Keratinocyte (primary cell): ENCODE data around the gene NKX2-4. TPM values are rescaled to one million over a fixed set of nuclear protein-coding genes. Genes with fewer than 3 reads are reported as not detected.

Source experiments
- DNase-seq: peaks from one replicate; pipeline ENCODE4 v3.0.0-alpha.2; 2011; ENCODE audit warnings: low read depth, missing footprints, low spot score
- FAIRE-seq: peaks from 2 replicates; lab custom pipeline; 2011; peaks lifted over from hg19 to GRCh38; lab: Jason Lieb, UNC
- H2AFZ ChIP-seq: 2 replicates; pipeline ENCODE4 v1.6.0; 2012; ENCODE audit warnings: low read length, control low read depth, inconsistent platforms; ENCODE audit not compliant: control insufficient read depth
- H3K27ac ChIP-seq: 2 replicates; pipeline ENCODE4 v1.5.1; 2011; ENCODE audit warnings: low read length; ENCODE audit not compliant: control insufficient read depth, insufficient read depth
- H3K27me3 ChIP-seq: 3 replicates; pipeline ENCODE4 v1.6.0; 2011; ENCODE audit warnings: low read length; ENCODE audit not compliant: control insufficient read depth, insufficient read depth; ENCODE audit errors: extremely low read depth
- H3K36me3 ChIP-seq, 2 experiments: 2 replicates in 1 of 2; 3 replicates in 1 of 2; pipeline ENCODE4 v1.5.1; 2011; ENCODE audit warnings: low read length in 2 of 2, mild to moderate bottlenecking in 1 of 2; ENCODE audit not compliant: control insufficient read depth in 2 of 2, insufficient read depth in 2 of 2; ENCODE audit errors: extremely low read depth in 1 of 2
- H3K4me1 ChIP-seq: 3 replicates; pipeline ENCODE4 v1.5.1; 2011; ENCODE audit warnings: low read length; ENCODE audit not compliant: control insufficient read depth, insufficient read depth; ENCODE audit errors: extremely low read depth
- H3K4me2 ChIP-seq: 3 replicates; pipeline ENCODE4 v1.6.0; 2011; ENCODE audit warnings: low read depth, low read length; ENCODE audit not compliant: control insufficient read depth, insufficient read depth; ENCODE audit errors: extremely low read depth
- H3K4me3 ChIP-seq, 3 experiments: fragments of 200-600 bp in 1 of 3; sonication (generic) in 1 of 3; 2 replicates in 2 of 3; 3 replicates in 1 of 3; pipeline ENCODE4 v1.5.1; 2011 to 2016; ENCODE audit warnings: low read length in 3 of 3, mild to moderate bottlenecking in 3 of 3, control low read depth in 2 of 3, inconsistent platforms in 1 of 3, low read depth in 1 of 3, mixed read lengths in 1 of 3, mixed run types in 1 of 3, moderate library complexity in 1 of 3; ENCODE audit not compliant: control insufficient read depth in 2 of 3, insufficient read depth in 2 of 3; ENCODE audit errors: extremely low read depth in 1 of 3
- H3K79me2 ChIP-seq: 2 replicates; pipeline ENCODE4 v1.6.0; 2012; ENCODE audit warnings: low read length; ENCODE audit not compliant: control insufficient read depth, insufficient read depth
- H3K9ac ChIP-seq: 3 replicates; pipeline ENCODE4 v1.6.0; 2011; ENCODE audit warnings: low read length; ENCODE audit not compliant: control insufficient read depth, insufficient read depth; ENCODE audit errors: extremely low read depth
- H3K9me1 ChIP-seq: 3 replicates; pipeline ENCODE4 v1.6.0; 2011; ENCODE audit warnings: low read length; ENCODE audit not compliant: control insufficient read depth, insufficient read depth; ENCODE audit errors: extremely low read depth
- H3K9me3 ChIP-seq: 2 replicates; pipeline ENCODE4 v1.5.1; 2012; ENCODE audit warnings: low read depth, low read length; ENCODE audit not compliant: control insufficient read depth
- H4K20me1 ChIP-seq: 3 replicates; pipeline ENCODE4 v1.6.0; 2011; ENCODE audit warnings: low read length; ENCODE audit not compliant: control insufficient read depth, insufficient read depth; ENCODE audit errors: extremely low read depth
- CTCF ChIP-seq, 3 experiments: IDR thresholded peaks in 1 of 3; conservative IDR thresholded peaks in 1 of 3; optimal IDR thresholded peaks in 1 of 3; 2 replicates in 2 of 3; 3 replicates in 1 of 3; pipeline versions ENCODE3 to v1.5.1; 2011; ENCODE audit warnings: low read length in 3 of 3, mild to moderate bottlenecking in 3 of 3, moderate library complexity in 2 of 3, control low read depth in 1 of 3, inconsistent platforms in 1 of 3; ENCODE audit not compliant: insufficient read depth in 2 of 3; ENCODE audit errors: extremely low read depth in 1 of 3
- EZH2 ChIP-seq: IDR thresholded peaks from one replicate; pipeline ENCODE4 v1.6.1; 2012; ENCODE audit warnings: inconsistent platforms, mild to moderate bottlenecking, low read length, moderate library complexity
- dilution Hi-C: fragments of 300-500 bp; cut with MboI; formaldehyde crosslinking; loops from one replicate; pipeline ENCODE4 v1.7.0; 2020; ENCODE audit warnings: low sequenced_read_pairs; ENCODE audit not compliant: extremely low pct_ligation_motif_present
- polyA plus RNA-seq, 5 experiments: library from polyadenylated mRNA; depleted of rRNA in 3 of 5; stranded (reverse) in 3 of 5; stranded (forward) in 1 of 5; unstranded in 1 of 5; fragments of >200 nt; gene quantifications; 1 replicate in 1 of 5; 2 replicates in 3 of 5; 3 replicates in 1 of 5; pipeline versions ENCODE4 v1.2.1 to v1.2.3, GENCODE V29; 2011 to 2012; ENCODE audit warnings: missing spikeins in 2 of 5, low read depth in 1 of 5, low replicate concordance in 1 of 5

The NKX2-4 gene
- polyA plus RNA-seq, 1 donor (not counting 4 experiments of a cell fraction or from before 2014, with no cell fraction given): not detected

- Histone ChIP-seq H4K20me1 (no peaks in the 10 kb centered on the region), H3K36me3 (no peaks in the 10 kb centered on the region), H3K79me2 (no peaks in the 10 kb centered on the region), H3K9me1 (no peaks in the 10 kb centered on the region), H3K4me2 (no peak overlapping the region), H3K27me3 (peaks cover 73% of the 10 kb centered on the region), H3K27ac (no peak overlapping the region), H3K4me1 (no peaks in the 10 kb centered on the region), H3K9ac (no peak overlapping the region), H2AFZ (no peak overlapping the region), H3K4me3 (no peak overlapping the region), H3K9me3 (no peaks in the 10 kb centered on the region)
- DNase-seq: no peak
- dilution Hi-C loops: no loop called here
- TF ChIP-seq EZH2 (peak; percentile 22), CTCF (optimal IDR thresholded peaks at IDR 0.05 in 1 of 3, IDR thresholded peaks at IDR 0.05 in 1 of 3, conservative IDR thresholded peaks at IDR 0.05 in 1 of 3; ENCODE audit: extremely low read depth in 1 of 3, insufficient read depth in 2 of 3, low read length in 3 of 3) (no peak)
- no peak for FAIRE-seq
These were observed 1.0 kb upstream of the NKX2-4 start for GRCh38 chr20:21398109-21399004.

DNA sequence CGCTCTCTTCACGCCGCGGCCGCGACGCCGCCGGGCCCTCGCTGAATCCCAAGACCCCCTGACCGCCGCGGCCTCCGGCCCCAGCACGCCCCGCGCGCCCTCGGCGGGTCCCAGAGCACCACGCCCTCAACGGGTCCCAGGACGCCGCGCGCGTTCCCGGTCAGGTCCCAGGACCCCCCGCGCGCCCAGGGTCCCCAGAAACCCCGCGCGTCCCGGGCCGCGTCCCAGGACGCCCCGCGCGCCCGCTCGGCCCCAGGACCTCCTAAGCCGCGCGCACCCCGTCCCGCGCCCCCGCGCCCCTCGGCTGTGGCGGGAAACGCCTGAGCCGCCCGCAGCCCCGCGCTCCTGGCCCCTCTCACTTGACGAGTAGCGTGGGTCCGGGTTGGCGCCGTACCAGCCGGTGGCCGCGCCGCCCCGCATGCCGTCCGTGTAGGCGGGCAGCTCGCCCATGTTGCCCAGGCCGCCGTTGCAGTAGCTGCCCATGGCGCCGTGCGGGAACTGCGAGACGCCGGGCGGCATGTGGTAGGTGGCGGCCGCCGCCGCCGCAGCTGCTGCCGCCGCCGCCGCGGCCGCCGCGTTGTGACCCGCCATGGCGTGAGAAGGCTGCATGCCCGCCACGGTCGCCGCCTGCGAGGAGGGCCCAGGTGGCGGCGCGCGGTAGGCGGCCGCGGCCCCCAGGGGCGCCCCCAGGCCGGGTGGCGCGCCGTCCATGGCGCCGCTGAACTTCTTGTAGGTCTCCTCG is 556 bp downstream of the NKX2-4 start:
- Histone ChIP-seq H3K79me2 (no peaks in the 10 kb centered on the region), H3K4me3 (no peak overlapping the region), H3K9ac (no peak overlapping the region), H3K36me3 (no peaks in the 10 kb centered on the region), H3K27me3 (peaks cover 81% of the 10 kb centered on the region), H3K27ac (no peak overlapping the region), H3K4me2 (peak overlapping the region; percentile 5), H3K9me3 (no peaks in the 10 kb centered on the region), H4K20me1 (no peaks in the 10 kb centered on the region), H2AFZ (no peak overlapping the region), H3K9me1 (no peaks in the 10 kb centered on the region), H3K4me1 (no peaks in the 10 kb centered on the region)
- FAIRE-seq: no peak
- dilution Hi-C loops: no loop called here
- no peak for DNase-seq
- TF ChIP-seq CTCF (optimal IDR thresholded peaks at IDR 0.05 in 1 of 3, IDR thresholded peaks at IDR 0.05 in 1 of 3, conservative IDR thresholded peaks at IDR 0.05 in 1 of 3; ENCODE audit: extremely low read depth in 1 of 3, insufficient read depth in 2 of 3, low read length in 3 of 3) (no peak), EZH2 (no peak)
